NCI-H82 (cell line): ENCODE data around the gene KCNQ1.

Experiments
- DNase-seq: peaks from one replicate; lab custom pipeline; 2025; lab: John Stamatoyannopoulos, UW

Gene KCNQ1

GRCh38 chr11:2553886-2554285, 109.1 kb downstream of the KCNQ1 start:
- DNase-seq, result no peak

- no peak for DNase-seq
These were observed 109.8 kb downstream of the KCNQ1 start for GRCh38 chr11:2554338-2555207.

GRCh38 chr11:2555336-2555735, 110.5 kb downstream of the KCNQ1 start:
- DNase-seq, result no peak

- no peak for DNase-seq
These were observed 111.1 kb downstream of the KCNQ1 start for GRCh38 chr11:2555891-2556290.

- no peak for DNase-seq
These were observed 112.6 kb downstream of the KCNQ1 start for GRCh38 chr11:2557381-2557780.

- DNase-seq, result no peak
These were observed 113.6 kb downstream of the KCNQ1 start for GRCh38 chr11:2558397-2558796.

GRCh38 chr11:2558861-2559526, 114.2 kb downstream of the KCNQ1 start:
- DNase-seq, result no peak

GRCh38 chr11:2559527-2560311, 114.9 kb downstream of the KCNQ1 start:
- no peak for DNase-seq

GRCh38 chr11:2561696-2562581, 117.1 kb downstream of the KCNQ1 start:
- DNase-seq, result no peak

GRCh38 chr11:2562890-2563212, 118.0 kb downstream of the KCNQ1 start:
- DNase-seq, result no peak

GRCh38 chr11:2563213-2564007, 118.6 kb downstream of the KCNQ1 start:
- no peak for DNase-seq

- DNase-seq, result no peak
These were observed 119.3 kb downstream of the KCNQ1 start for GRCh38 chr11:2564008-2564530.

- DNase-seq, result no peak
These were observed 120.0 kb downstream of the KCNQ1 start for GRCh38 chr11:2564588-2565425.

GRCh38 chr11:2565447-2566222, 120.8 kb downstream of the KCNQ1 start:
- no peak for DNase-seq

- no peak for DNase-seq
These were observed 121.6 kb downstream of the KCNQ1 start for GRCh38 chr11:2566223-2567025.

GRCh38 chr11:2567026-2567671, 122.3 kb downstream of the KCNQ1 start:
- no peak for DNase-seq

- no peak for DNase-seq
These were observed 124.5 kb downstream of the KCNQ1 start for GRCh38 chr11:2569321-2569721.
